Measurements from ENCODE around the gene DISP2.

DNA sequence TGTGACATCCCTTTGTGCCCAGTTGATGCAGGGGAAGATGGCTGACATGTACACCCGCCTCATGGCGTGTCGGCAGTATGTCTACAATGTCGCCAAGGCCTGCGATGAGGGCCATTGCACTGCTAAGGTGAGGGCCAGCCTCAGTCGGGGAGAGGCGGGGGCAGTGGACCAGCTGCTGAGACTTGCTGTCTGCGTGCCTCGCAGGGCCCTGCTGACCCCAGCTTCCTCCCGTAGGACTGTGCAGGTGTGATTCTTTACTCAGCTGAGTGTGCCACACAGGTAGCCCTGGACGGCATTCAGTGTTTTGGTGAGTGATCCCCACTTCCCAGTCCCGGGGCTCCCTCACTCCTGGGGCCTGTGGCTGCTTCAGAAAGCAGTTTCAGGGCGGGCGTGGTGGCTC is 58.0 kb downstream of the DISP2 start:
- TF ChIP-seq CTCF (IDR thresholded peaks at IDR 0.05) (no peak), POLR2A (IDR thresholded peaks at IDR 0.05) (no peak)
